IMR-90 (cell line): Measurements from ENCODE around the gene PDZD2. TPM values are rescaled to one million over a fixed set of nuclear protein-coding genes. Genes with fewer than 3 reads are reported as not detected.

Experiments
- ATAC-seq: fragments of 200-7000 bp; cut with Tn5 transposase; 2 replicates; pipeline ENCODE4 v1.9.1; 2020; ENCODE audit warnings: low read depth, mild to moderate bottlenecking, moderate library complexity
- BruUV-seq: library from RNA; stranded (reverse); fragments of 400-500 nt; replicated peaks from 2 replicates; lab custom pipeline; 2021; lab: Mats Ljungman, UMichigan
- CTCF ChIA-PET: fragments of 300-600 bp; formaldehyde crosslinking; extraction: SDS; loops from one replicate; lab custom pipeline; 2021; ENCODE audit warnings: antibody characterized with exemption; lab: Yijun Ruan, JAX
- POLR2A ChIA-PET: fragments of 300-600 bp; sonication (Branson Sonifier 250); formaldehyde crosslinking; loops from one replicate; lab custom pipeline; 2022; ENCODE audit warnings: antibody characterized with exemption; ENCODE audit not compliant: unreplicated experiment; lab: Charles Lee
- DNase-seq: peaks from one replicate; pipeline ENCODE4 v3.0.0; 2013
- H2AFZ ChIP-seq: replicated peaks from 2 replicates; pipeline ENCODE3; 2013; ENCODE audit warnings: low read length, mild to moderate bottlenecking; ENCODE audit not compliant: poor library complexity
- H2AK5ac ChIP-seq: 2 replicates; pipeline ENCODE4 v1.6.1; 2013; ENCODE audit warnings: low read depth, low read length, inconsistent platforms
- H2AK9ac ChIP-seq: replicated peaks from 2 replicates; pipeline ENCODE3; 2013; ENCODE audit warnings: mild to moderate bottlenecking, low read depth, low read length, moderate library complexity; ENCODE audit not compliant: poor library complexity
- H2BK120ac ChIP-seq: 2 replicates; pipeline ENCODE4 v1.6.1; 2013; ENCODE audit warnings: low read depth, low read length, inconsistent platforms
- H2BK15ac ChIP-seq: 3 replicates; pipeline ENCODE4 v1.6.1; 2013; ENCODE audit warnings: low read depth, low read length, inconsistent platforms
- H2BK20ac ChIP-seq: 2 replicates; pipeline ENCODE4 v1.6.1; 2013; ENCODE audit warnings: low read depth, mild to moderate bottlenecking, inconsistent platforms, low read length, moderate library complexity
- H2BK5ac ChIP-seq: 2 replicates; pipeline ENCODE4 v1.6.1; 2013; ENCODE audit warnings: mild to moderate bottlenecking, low read depth, low read length, inconsistent platforms; ENCODE audit not compliant: poor library complexity, severe bottlenecking
- H3K14ac ChIP-seq: replicated peaks from 2 replicates; pipeline ENCODE4 v1.6.1; 2013; ENCODE audit warnings: low read depth, low read length, inconsistent platforms
- H3K18ac ChIP-seq: 2 replicates; pipeline ENCODE4 v1.6.1; 2013; ENCODE audit warnings: low read depth, low read length, control low read depth
- H3K23ac ChIP-seq: 2 replicates; pipeline ENCODE4 v1.6.1; 2013; ENCODE audit warnings: low read depth, low read length, inconsistent platforms
- H3K27ac ChIP-seq: 2 replicates; pipeline ENCODE4 v1.5.1; 2013; ENCODE audit warnings: mild to moderate bottlenecking, control low read depth, low read length; ENCODE audit not compliant: insufficient read depth
- H3K27me3 ChIP-seq: 2 replicates; pipeline ENCODE4 v1.6.1; 2013; ENCODE audit warnings: low read length; ENCODE audit not compliant: control insufficient read depth, insufficient read depth
- H3K36me3 ChIP-seq: 2 replicates; pipeline ENCODE4 v1.6.1; 2013; ENCODE audit warnings: low read length, mixed read lengths; ENCODE audit not compliant: control insufficient read depth, insufficient read depth
- H3K4ac ChIP-seq: 2 replicates; pipeline ENCODE4 v1.6.1; 2013; ENCODE audit warnings: low read depth, low read length, inconsistent platforms
- H3K4me1 ChIP-seq: 2 replicates; pipeline ENCODE4 v1.6.1; 2013; ENCODE audit warnings: low read length, mixed read lengths; ENCODE audit not compliant: control insufficient read depth, insufficient read depth
- H3K4me2 ChIP-seq: 2 replicates; pipeline ENCODE4 v1.6.1; 2013; ENCODE audit warnings: low read depth, mild to moderate bottlenecking, control low read depth, low read length, moderate library complexity
- H3K4me3 ChIP-seq: 2 replicates; pipeline ENCODE4 v1.5.1; 2013; ENCODE audit warnings: low read depth, mild to moderate bottlenecking, control low read depth, low read length, moderate library complexity; ENCODE audit not compliant: insufficient read depth
- H3K56ac ChIP-seq: 2 replicates; pipeline ENCODE4 v1.6.1; 2013; ENCODE audit warnings: low read length, inconsistent platforms; ENCODE audit not compliant: insufficient read depth; ENCODE audit errors: extremely low read depth
- H3K79me1 ChIP-seq, 2 experiments: 2 replicates each; pipeline ENCODE4 v1.6.1; 2013; ENCODE audit warnings: low read length in 2 of 2, inconsistent platforms in 1 of 2, low read depth in 1 of 2
- H3K9ac ChIP-seq: 2 replicates; pipeline ENCODE4 v1.6.1; 2013; ENCODE audit warnings: low read depth, low read length, control low read depth
- H3K9me1 ChIP-seq: 2 replicates; pipeline ENCODE4 v1.6.1; 2013; ENCODE audit warnings: low read length, inconsistent platforms; ENCODE audit not compliant: insufficient read depth
- H3K9me3 ChIP-seq: 2 replicates; pipeline ENCODE4 v1.6.1; 2013; ENCODE audit warnings: low read length; ENCODE audit not compliant: control insufficient read depth, insufficient read depth
- H4K20me1 ChIP-seq: 2 replicates; pipeline ENCODE4 v1.6.1; 2013; ENCODE audit warnings: low read length, inconsistent platforms; ENCODE audit not compliant: insufficient read depth
- H4K5ac ChIP-seq: 2 replicates; pipeline ENCODE4 v1.6.1; 2013; ENCODE audit warnings: mild to moderate bottlenecking, low read depth, low read length, control low read depth
- H4K8ac ChIP-seq, 2 experiments: 2 replicates each; pipeline ENCODE4 v1.6.1; 2013; ENCODE audit warnings: low read depth in 2 of 2, low read length in 2 of 2, control low read depth in 1 of 2, inconsistent platforms in 1 of 2
- H4K91ac ChIP-seq: 2 replicates; pipeline ENCODE4 v1.6.1; 2013; ENCODE audit warnings: low read depth, low read length, inconsistent platforms; ENCODE audit not compliant: insufficient read depth
- CEBPB ChIP-seq: IDR thresholded peaks from 2 replicates; pipeline ENCODE4 v1.6.1; 2012; ENCODE audit warnings: low read depth, low read length, improper control_type of control experiment
- FOS ChIP-seq: fragments of 150-350 bp; IDR thresholded peaks from 2 replicates; pipeline ENCODE4 v1.6.1; 2016; ENCODE audit warnings: low read depth, low read length
- SMC3 ChIP-seq: fragments of 150-350 bp; IDR thresholded peaks from 2 replicates; pipeline ENCODE4 v1.6.1; 2016; ENCODE audit warnings: low read depth, mild to moderate bottlenecking, antibody characterized with exemption, low read length, moderate library complexity
- WGBS, 2 experiments: methylation state at CpG; one replicate each; pipeline versions ENCODE4 v1.1.5 to v1.1.7; 2013; ENCODE audit warnings: missing lambda C conversion rate in 2 of 2; ENCODE audit not compliant: insufficient read length in 1 of 2; ENCODE audit errors: extremely low coverage in 2 of 2; 5-methylcytosine and 5-hydroxymethylcytosine counted together
- dilution Hi-C: fragments of 300-500 bp; cut with HindIII; formaldehyde crosslinking; loops from one replicate; pipeline ENCODE4 v1.14.3; 2018; ENCODE audit warnings: low sequenced_read_pairs; ENCODE audit not compliant: unreplicated experiment
- in situ Hi-C: fragments of 300-500 bp; cut with MboI; formaldehyde crosslinking; loops from 3 replicates; pipeline ENCODE4 v1.14.3; 2019; ENCODE audit warnings: low sequenced_read_pairs, inconsistent platforms, mixed read lengths
- intact Hi-C: fragments of 100-400 bp; cut with micrococcal nuclease; formaldehyde crosslinking; loops from 2 replicates; pipeline ENCODE4 v1.10.0; 2022
- polyA plus RNA-seq, 3 experiments: library from polyadenylated mRNA; depleted of rRNA; stranded (reverse); fragments of >200 nt; gene quantifications; 2 replicates each; pipeline ENCODE4 v1.2.3, GENCODE V29; 2012; ENCODE audit warnings: low replicate concordance in 1 of 3
- total RNA-seq: library from RNA; depleted of rRNA; stranded (reverse); fragments of >200 nt; gene quantifications from 2 replicates; pipeline ENCODE4 v1.2.3, GENCODE V29; 2012

PDZD2 gene
- total and polyA plus RNA-seq, 2 of the 4 experiments (the other 2 are of a cell fraction) = under 0.01 to 0.02 TPM

GRCh38 chr5:31986101-31986500 is 347.2 kb downstream of the PDZD2 start:
- no peak overlapping the region for H2BK5ac ChIP-seq
- dilution Hi-C loops (no loop called here), in situ Hi-C loops (no loop called here), intact Hi-C loops (no loop called here)
- no peak overlapping the region for H3K4ac ChIP-seq
- no peak overlapping the region for H2AK5ac ChIP-seq
- BruUV-seq = no TSS peak
- H2BK20ac ChIP-seq = no peak overlapping the region
- H3K36me3 ChIP-seq = no peaks in the 10 kb centered on the region
- POLR2A ChIA-PET = no interaction called here
- WGBS, 2 experiments = no CpG with 5 or more reads among the region's 5 CpGs
- no peaks in the 10 kb centered on the region for H3K9me3 ChIP-seq
- no peak overlapping the region for H3K14ac ChIP-seq
- ATAC-seq (no peak), DNase-seq (no peak)
- H2BK120ac ChIP-seq = no peak overlapping the region
- H3K23ac ChIP-seq = no peak overlapping the region
- no peak overlapping the region for H4K5ac ChIP-seq
- no peaks in the 10 kb centered on the region for H3K79me1 ChIP-seq
- H3K9me1 ChIP-seq = peaks cover 9% of the 10 kb centered on the region; the same call in 1 of the 2 replicates
- no peak overlapping the region for H2BK15ac ChIP-seq
- TF ChIP-seq FOS (no peak), CEBPB (no peak), SMC3 (no peak)
- H2AK9ac ChIP-seq = no peak overlapping the region
- CTCF ChIA-PET = no interaction called here
- no peaks in the 10 kb centered on the region for H4K20me1 ChIP-seq
- H3K4me2 ChIP-seq = no peak overlapping the region
- no peak overlapping the region for H3K27ac ChIP-seq
- H3K4me1 ChIP-seq = peaks cover 10% of the 10 kb centered on the region
- H3K27me3 ChIP-seq = peaks cover 8% of the 10 kb centered on the region
- H3K18ac ChIP-seq = no peak overlapping the region
- H3K9ac ChIP-seq = no peak overlapping the region
- no peak overlapping the region for H4K91ac ChIP-seq
- no peak overlapping the region for H3K4me3 ChIP-seq
- no peak overlapping the region; the same call in 1 of the 2 replicates for H3K56ac ChIP-seq
- H2AFZ ChIP-seq = no peak overlapping the region
- no peak overlapping the region for H4K8ac ChIP-seq
